ENCODE data around the gene C1orf105.

The C1orf105 gene

DNA sequence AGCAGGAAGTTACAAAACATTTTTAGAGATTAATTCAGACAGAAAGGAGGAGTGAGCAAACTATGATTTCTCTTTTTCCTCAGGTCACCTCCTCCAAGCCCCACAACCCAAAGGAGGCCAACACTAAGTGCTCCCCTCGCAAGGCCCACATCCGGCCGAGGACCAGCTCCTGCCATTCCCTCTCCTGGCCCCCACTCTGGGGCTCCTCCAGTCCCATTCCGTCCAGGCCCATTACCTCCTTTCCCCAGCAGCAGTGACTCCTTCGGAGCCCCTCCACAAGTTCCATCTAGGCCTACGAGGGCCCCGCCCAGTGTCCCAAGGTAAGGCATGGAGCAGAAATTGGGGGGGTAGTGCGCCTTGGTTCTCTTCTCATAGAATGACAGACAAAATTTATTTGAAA is 32.0 kb upstream of the C1orf105 start:
- TF ChIP-seq CTCF (IDR thresholded peaks at IDR 0.05; ENCODE audit: extremely low read depth, missing control alignments), result no peak
- no peak for DNase-seq (ENCODE audit: low spot score)

GRCh38 chr1:172390301-172390682 is 30.2 kb upstream of the C1orf105 start:
- no peak for DNase-seq (ENCODE audit: low spot score)
- TF ChIP-seq CTCF (IDR thresholded peaks at IDR 0.05; ENCODE audit: extremely low read depth, missing control alignments), result no peak

DNA sequence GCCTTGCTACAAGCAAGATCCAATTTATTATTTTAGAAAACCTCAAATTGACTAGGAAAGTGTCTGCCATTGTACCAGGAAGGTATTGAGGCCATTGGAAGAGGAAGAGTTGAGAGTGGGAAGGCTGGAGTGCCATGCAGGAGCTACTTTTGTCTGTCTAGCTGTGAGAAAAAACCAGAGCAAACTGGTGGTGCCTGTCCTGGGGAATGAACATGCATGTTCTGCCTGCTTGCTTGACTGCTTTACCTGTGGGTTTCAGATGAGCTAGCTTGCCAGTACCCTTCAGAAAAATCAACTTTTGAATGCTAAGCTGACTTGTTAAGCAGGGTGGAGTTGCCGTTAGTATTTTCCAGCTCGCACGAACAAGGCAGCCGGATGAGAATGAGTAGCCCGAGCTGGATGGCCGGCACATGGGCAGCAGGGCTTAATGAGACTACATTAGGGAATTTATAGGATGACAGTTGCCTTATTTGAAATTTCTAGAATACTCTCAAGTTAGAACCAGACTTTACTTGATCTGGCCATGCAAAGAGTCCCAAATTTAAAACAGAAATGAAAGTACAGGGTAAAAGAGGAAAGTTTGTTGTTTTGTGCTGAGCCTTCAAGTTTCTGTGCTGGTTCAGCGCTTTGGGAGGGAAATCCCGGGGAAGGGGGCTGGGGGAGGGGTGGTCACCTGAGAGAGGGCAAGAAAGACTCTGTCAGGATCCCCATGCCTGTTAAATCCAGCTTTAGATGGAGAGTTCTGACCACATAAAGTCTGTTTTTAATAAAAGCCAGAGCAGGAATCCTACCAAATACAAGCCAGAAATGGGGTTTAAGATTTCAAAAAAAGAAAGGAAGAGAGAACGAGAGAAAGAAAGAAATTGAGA is 29.6 kb upstream of the C1orf105 start:
- TF ChIP-seq CTCF (IDR thresholded peaks at IDR 0.05; ENCODE audit: extremely low read depth, missing control alignments), result no peak
- DNase-seq (ENCODE audit: low spot score), result peak; percentile 25

DNA sequence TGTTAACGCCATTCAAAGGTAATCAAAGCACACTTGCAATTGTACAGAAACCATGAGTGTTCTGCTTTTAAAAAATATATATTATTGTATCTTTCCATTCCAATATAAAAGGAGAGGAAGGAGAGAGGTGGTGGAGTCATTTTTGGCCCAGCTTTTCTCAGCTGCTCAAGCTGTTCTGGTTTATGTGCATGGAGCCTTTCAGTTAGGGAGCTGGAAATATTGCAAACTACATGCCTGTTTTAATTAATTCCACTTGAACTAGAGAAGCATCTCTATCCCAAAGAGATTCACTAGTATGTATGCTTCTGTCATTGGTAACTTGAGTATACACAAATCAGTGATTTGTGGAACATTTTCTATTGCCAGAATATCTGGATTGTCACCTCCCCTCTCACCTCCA is 28.5 kb upstream of the C1orf105 start:
- TF ChIP-seq CTCF (IDR thresholded peaks at IDR 0.05; ENCODE audit: extremely low read depth, missing control alignments), result no peak
- DNase-seq (ENCODE audit: low spot score), result no peak

- DNase-seq (ENCODE audit: low spot score), result no peak
- no peak for TF ChIP-seq CTCF (IDR thresholded peaks at IDR 0.05; ENCODE audit: extremely low read depth, missing control alignments)
These were observed 27.1 kb upstream of the C1orf105 start for GRCh38 chr1:172393354-172393753.

GRCh38 chr1:172394141-172394751 is 26.2 kb upstream of the C1orf105 start:
- peak; percentile 59 for DNase-seq (ENCODE audit: low spot score)

More at GRCh38 chr1:172394141-172394751, 26.2 kb upstream of the C1orf105 start:
- no peak for TF ChIP-seq CTCF (IDR thresholded peaks at IDR 0.05; ENCODE audit: extremely low read depth, missing control alignments)

All from GM20000 (cell line).